Uterus (tissue), 4 donors: ENCODE data around the gene GLB1L. TPM values are rescaled to one million over a fixed set of nuclear protein-coding genes. Genes with fewer than 3 reads are reported as not detected.

ENCODE experiments used
- DNase-seq, 2 donors: peaks; one replicate each; pipeline ENCODE4 v3.0.0-alpha.2; 2019 to 2020
- H3K27ac ChIP-seq, 2 donors: fragments of 200-600 bp; sonication (generic); 1 replicate in 1 of 2; 2 replicates in 1 of 2; pipeline ENCODE4 v1.5.1; 2016 to 2018
- H3K27me3 ChIP-seq, 2 donors: fragments of 200-600 bp; sonication (generic); one replicate each; pipeline ENCODE4 v1.5.1; 2018 to 2019; ENCODE audit warnings: control low read depth in 1 of 2
- H3K36me3 ChIP-seq, 2 donors: fragments of 200-600 bp; sonication (generic); one replicate each; pipeline ENCODE4 v1.5.1; 2019; ENCODE audit warnings: control low read depth in 1 of 2
- H3K4me1 ChIP-seq, 2 donors: fragments of 200-600 bp; sonication (generic); one replicate each; pipeline ENCODE4 v1.5.1; 2018 to 2019; ENCODE audit warnings: control low read depth in 1 of 2
- H3K4me3 ChIP-seq, 2 donors: fragments of 200-600 bp; sonication (generic); 1 replicate in 1 of 2; 2 replicates in 1 of 2; pipeline ENCODE4 v1.5.1; 2018 to 2019; ENCODE audit warnings: mild to moderate bottlenecking in 1 of 2
- H3K9me3 ChIP-seq, 2 donors: fragments of 200-600 bp; sonication (generic); one replicate each; pipeline ENCODE4 v1.5.1; 2019; ENCODE audit warnings: control low read depth in 1 of 2
- POLR2A ChIP-seq, 2 donors: fragments of 450-650 bp; IDR thresholded peaks; one replicate each; pipeline ENCODE4 v1.6.1; 2016; ENCODE audit warnings: antibody characterized with exemption in 2 of 2, mild to moderate bottlenecking in 1 of 2, moderate library complexity in 1 of 2
- intact Hi-C: fragments of 100-400 bp; cut with DNase I; formaldehyde crosslinking; loops from one replicate; pipeline ENCODE4 v1.15.1; 2023; ENCODE audit warnings: low total_unique reads
- total RNA-seq, 4 donors: library from RNA; depleted of rRNA in 3 of 4; stranded (reverse); fragments of >200 nt in 3 of 4; gene quantifications; one replicate each; pipeline versions ENCODE4 v1.1.0 to v1.2.4, GENCODE V29; 2014 to 2023
- TF ChIP-seq, protein P1 (sequence below), 4 experiments: fragments of 200-600 bp in 2 of 4; fragments of 450-650 bp in 2 of 4; sonication (generic) in 2 of 4; IDR thresholded peaks; one replicate each; pipeline ENCODE4 v1.5.1; 2016 to 2019; ENCODE audit warnings: antibody characterized with exemption in 4 of 4, mild to moderate bottlenecking in 2 of 4, moderate library complexity in 1 of 4
- donor health status: DM: yes; HTN: yes; CAD: no.

GLB1L gene
- total RNA-seq, 4 donors from 2014 or later = 8.2 to 20.7 (median 10.9) TPM

- no peaks in the 10 kb centered on the region for H3K27me3 ChIP-seq
- H3K4me3 ChIP-seq = peak overlapping the region; percentile 58 to 91
- TF ChIP-seq, protein P1, sequence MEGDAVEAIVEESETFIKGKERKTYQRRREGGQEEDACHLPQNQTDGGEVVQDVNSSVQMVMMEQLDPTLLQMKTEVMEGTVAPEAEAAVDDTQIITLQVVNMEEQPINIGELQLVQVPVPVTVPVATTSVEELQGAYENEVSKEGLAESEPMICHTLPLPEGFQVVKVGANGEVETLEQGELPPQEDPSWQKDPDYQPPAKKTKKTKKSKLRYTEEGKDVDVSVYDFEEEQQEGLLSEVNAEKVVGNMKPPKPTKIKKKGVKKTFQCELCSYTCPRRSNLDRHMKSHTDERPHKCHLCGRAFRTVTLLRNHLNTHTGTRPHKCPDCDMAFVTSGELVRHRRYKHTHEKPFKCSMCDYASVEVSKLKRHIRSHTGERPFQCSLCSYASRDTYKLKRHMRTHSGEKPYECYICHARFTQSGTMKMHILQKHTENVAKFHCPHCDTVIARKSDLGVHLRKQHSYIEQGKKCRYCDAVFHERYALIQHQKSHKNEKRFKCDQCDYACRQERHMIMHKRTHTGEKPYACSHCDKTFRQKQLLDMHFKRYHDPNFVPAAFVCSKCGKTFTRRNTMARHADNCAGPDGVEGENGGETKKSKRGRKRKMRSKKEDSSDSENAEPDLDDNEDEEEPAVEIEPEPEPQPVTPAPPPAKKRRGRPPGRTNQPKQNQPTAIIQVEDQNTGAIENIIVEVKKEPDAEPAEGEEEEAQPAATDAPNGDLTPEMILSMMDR (IDR thresholded peaks at IDR 0.05) = no peak
- TF ChIP-seq POLR2A (IDR thresholded peaks at IDR 0.05) = no peak
- DNase-seq = no peak
- H3K9me3 ChIP-seq = no peaks in the 10 kb centered on the region
- H3K27ac ChIP-seq = peak overlapping the region; percentile 92 to 98
- no peaks in the 10 kb centered on the region for H3K36me3 ChIP-seq
- intact Hi-C loops = no loop called here
- peaks cover 0 to 7% of the 10 kb centered on the region in 2 donors for H3K4me1 ChIP-seq
Measured at GRCh38 chr2:219228911-219229304, 16.3 kb downstream of the GLB1L start.

DNA sequence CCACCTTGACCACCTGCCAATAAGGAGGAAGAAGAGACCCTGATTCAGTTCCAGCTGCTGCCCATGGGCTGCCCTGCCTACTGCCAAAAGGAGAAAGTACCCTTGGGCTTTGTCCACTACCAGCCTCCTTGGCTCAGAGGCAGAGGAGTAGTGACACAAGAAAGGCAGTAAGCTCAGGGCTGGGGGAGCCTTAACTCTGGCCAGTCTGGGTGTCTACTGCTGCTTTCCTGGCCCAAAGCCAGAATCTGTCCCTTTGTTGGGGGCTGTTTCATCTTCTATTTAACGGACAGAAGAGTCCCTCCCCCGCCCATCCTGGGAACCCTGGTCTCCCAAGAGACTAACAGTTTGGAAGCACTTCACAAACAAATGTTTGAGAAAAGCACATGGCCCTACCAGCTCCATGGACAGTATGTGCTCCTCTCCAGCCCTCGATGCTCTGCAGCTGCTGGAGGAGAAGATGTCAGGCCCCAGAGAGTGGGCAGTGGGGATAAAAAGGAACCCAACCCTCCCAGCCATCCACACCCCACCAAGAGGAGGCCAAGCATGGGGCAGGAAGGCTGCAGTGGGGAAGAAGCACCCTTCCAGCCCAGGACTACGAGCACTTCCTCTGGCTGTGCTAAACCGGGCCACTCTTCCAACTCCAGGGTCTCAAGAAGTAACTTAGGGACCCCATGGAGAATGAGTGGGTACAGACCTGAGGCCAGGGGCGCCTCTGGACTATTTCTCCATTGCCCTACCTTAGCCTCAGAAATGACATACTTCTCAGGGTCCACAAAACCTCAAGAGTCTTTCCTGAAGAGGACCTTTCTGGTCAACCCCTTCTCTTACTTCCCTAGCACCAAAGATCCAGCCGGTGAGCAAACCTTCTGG is 17.0 kb downstream of the GLB1L start:
- TF ChIP-seq, protein P1 (IDR thresholded peaks at IDR 0.05) = no peak
- no peak for TF ChIP-seq POLR2A (IDR thresholded peaks at IDR 0.05)
- no peak for DNase-seq
- Histone ChIP-seq H3K4me3 (peak overlapping the region; percentile 58 to 91), H3K27ac (peak overlapping the region; percentile 92 to 98), H3K4me1 (peaks cover 0 to 7% of the 10 kb centered on the region in 2 donors), H3K27me3 (no peaks in the 10 kb centered on the region), H3K36me3 (no peaks in the 10 kb centered on the region), H3K9me3 (no peaks in the 10 kb centered on the region)
- intact Hi-C loops = no loop called here

DNA sequence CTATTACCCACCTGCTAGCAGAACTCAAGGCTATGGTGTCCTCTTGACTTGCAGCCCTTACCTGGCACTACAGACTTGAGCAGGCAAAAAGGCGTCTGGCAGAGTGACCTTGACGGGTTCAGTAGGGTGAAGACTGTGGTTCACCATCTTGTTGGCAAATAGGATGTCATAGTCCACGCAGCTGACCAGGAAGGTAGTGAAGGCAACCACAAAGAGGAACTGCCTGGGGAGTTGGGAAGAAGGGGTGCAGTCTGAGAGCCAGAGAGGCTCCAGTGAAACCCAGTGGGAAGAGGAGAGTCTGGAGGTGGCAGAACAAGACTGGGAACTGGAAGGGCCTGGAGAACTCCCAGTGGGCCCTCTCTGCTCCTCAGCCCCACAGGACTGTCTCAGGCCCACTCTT is 19.9 kb downstream of the GLB1L start:
- Histone ChIP-seq H3K27ac (no peak overlapping the region), H3K4me1 (peaks cover 0 to 7% of the 10 kb centered on the region in 2 donors), H3K36me3 (no peaks in the 10 kb centered on the region), H3K4me3 (no peak overlapping the region), H3K27me3 (no peaks in the 10 kb centered on the region), H3K9me3 (no peaks in the 10 kb centered on the region)
- intact Hi-C loops = no loop called here
- TF ChIP-seq, protein P1 (IDR thresholded peaks at IDR 0.05) = no peak
- TF ChIP-seq POLR2A (IDR thresholded peaks at IDR 0.05) = no peak
- DNase-seq = no peak

DNA sequence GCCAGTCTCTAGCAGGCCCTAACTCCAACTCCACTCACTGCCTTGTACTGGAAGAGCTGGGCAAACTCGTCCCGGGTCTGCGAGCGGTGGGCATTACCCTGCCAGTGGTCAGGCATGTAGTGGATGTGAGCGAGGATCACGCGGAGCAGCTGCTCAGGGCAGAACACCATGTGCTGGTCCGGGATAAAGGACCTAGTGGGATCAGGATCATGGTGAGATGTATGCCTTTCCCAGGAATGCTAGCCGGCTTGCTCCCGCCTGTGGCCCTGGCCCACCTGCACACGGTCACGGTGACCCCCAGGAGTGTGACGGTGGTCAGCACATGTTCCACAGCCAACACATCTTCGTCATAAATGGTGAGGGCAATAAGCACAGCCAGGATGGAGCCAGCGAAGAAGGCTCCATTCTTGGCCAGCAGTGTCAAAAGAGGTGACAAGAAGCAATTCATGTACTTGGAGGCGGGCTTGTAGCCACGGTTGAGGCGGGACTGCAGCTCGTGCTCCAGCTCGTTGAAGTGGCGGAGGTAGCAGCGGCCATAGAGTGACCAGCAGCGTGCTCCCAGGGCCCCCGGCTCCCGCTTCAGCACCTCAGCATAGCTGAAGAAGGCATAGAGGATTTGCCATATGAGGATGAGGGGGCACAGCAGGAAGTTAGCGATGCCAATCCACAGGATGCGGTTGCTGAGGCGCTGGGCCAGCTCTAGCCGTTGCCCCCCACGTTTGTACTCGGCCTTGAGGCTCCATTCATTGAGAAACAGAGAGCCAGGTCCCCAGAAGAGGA is 21.2 kb downstream of the GLB1L start:
- H3K4me1 ChIP-seq = peaks cover 0 to 13% of the 10 kb centered on the region in 2 donors
- intact Hi-C loops = no loop called here
- H3K27me3 ChIP-seq = no peaks in the 10 kb centered on the region
- no peaks in the 10 kb centered on the region for H3K9me3 ChIP-seq
- TF ChIP-seq, protein P1 (IDR thresholded peaks at IDR 0.05) = no peak
- no peak for TF ChIP-seq POLR2A (IDR thresholded peaks at IDR 0.05)
- DNase-seq = no peak
- H3K4me3 ChIP-seq = no peak overlapping the region
- no peaks in the 10 kb centered on the region for H3K36me3 ChIP-seq
- H3K27ac ChIP-seq = no peak overlapping the region
